Vein endothelial cell (primary cell): ENCODE results near the gene C16orf54. TPM values are rescaled to one million over a fixed set of nuclear protein-coding genes. Genes with fewer than 3 reads are reported as not detected.

Source experiments
- total RNA-seq: library from RNA; depleted of rRNA; stranded (reverse); fragments of >200 nt; gene quantifications from 2 replicates; pipeline ENCODE4 v1.2.3, GENCODE V29; 2012

C16orf54 gene, protein sequence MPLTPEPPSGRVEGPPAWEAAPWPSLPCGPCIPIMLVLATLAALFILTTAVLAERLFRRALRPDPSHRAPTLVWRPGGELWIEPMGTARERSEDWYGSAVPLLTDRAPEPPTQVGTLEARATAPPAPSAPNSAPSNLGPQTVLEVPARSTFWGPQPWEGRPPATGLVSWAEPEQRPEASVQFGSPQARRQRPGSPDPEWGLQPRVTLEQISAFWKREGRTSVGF
- total RNA-seq, result not detected in 2 replicates

DNA sequence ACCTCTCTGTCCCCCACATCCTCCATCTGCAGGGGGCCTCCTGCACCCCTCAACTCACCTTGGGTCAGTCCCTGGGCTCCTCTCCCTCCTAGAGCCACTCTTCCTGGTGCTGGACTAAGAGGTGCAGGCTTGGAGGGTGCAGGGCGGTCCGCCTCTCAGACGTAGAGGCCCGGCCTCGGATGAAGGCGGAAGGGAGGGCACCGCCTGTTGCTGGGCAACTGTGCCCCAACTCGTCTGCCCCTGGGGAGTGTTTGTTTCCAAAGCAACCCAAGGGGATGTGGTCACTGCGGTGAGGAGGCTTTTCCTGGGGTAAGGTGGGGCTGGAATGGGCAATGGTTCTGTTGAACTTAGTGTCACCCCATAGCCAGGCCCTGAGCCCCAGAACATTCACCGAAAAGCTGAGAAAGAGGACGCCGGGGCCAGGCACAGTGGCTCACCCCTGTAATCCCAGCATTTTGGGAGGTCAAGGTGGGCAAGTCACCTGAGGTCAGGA, at the start of gene C16orf54:
C16orf54 (minus strand) TSS at position 138 of the 493 bp plus-strand sequence. CDS start 1,039 bp downstream, outside the sequence.

DNA sequence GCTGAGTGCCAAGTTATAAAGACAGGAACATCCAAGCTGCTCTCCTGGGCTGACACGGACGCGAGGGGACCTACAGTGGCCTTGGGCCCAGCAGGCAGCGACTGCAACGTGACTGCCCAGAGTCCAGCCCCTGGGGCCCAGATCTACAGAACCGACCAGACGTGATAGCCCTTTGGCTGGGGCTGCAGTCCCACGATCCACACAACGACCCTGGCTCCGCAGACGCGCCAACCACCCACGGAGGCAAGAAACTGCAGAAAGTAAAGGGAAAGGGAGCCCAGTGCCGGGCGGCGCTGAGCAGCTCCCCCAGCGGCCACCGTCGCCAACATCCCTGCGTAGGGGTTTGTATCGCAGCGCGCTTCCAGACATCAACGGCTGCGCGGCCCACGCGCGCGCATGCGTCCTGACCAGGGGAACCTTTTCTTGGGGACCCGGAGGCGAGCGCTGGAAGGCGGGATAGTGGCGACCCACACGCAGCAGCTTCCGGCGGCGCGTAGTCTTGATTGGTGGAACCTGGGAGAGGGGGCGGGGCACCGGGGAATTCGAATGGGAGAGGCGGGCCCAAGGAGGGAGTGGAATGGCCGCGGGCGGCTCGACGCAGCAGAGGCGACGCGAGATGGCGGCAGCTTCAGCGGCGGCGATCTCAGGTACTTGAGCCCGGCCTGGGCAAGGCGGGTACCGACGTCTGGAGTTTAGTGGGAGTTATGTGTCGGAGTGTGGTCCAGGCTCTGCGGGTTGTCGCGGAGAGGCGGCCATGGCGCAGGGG, 44.6 kb upstream of the C16orf54 start, which contains the start of gene KIF22:
KIF22 (plus strand) TSS at position 569 of the 766 bp plus-strand sequence; CDS start at position 578, 9 bp downstream.

GRCh38 chr16:29777576-29778350, 32.0 kb upstream of the C16orf54 start, which contains the start of gene ZG16:
Gene ZG16, plus strand, starts transcription at chr16:29778256. Its CDS starts 1,011 bp downstream, at chr16:29779267.

Other genes with a start within 250 kb of the C16orf54 start
- 22.3 and 31.7 TPM in 2 replicates for gene NPIPB12, start 239.6 kb downstream of the C16orf54 start, total RNA-seq
- not detected in 2 replicates for gene SPN, start 82.7 kb downstream of the C16orf54 start, total RNA-seq
- 0.10 TPM in 1 of 2 replicates, not detected in the other for gene QPRT, start 66.8 kb downstream of the C16orf54 start, total RNA-seq
- not detected in 2 replicates for gene ZG16, start 32.3 kb upstream of the C16orf54 start, total RNA-seq
- 39.2 and 48.9 TPM in 2 replicates for gene KIF22, start 44.8 kb upstream of the C16orf54 start, total RNA-seq
- gene MAZ, start 60.5 kb upstream of the C16orf54 start, total RNA-seq, result 178 and 253 TPM in 2 replicates
- 0.19 and 0.65 TPM in 2 replicates for gene PRRT2, start 66.2 kb upstream of the C16orf54 start, total RNA-seq
- 22.5 and 23.7 TPM in 2 replicates for gene PAGR1, start 70.2 kb upstream of the C16orf54 start, total RNA-seq
- 186 and 227 TPM in 2 replicates for gene MVP, start 74.5 kb upstream of the C16orf54 start, total RNA-seq
- gene CDIPT, start 117.2 kb upstream of the C16orf54 start, total RNA-seq, result 80.7 and 87.2 TPM in 2 replicates
- gene SEZ6L2, start 153.6 kb upstream of the C16orf54 start, total RNA-seq, result 0.67 and 1.6 TPM in 2 replicates
- 0.33 and 0.48 TPM in 2 replicates for gene ASPHD1, start 154.5 kb upstream of the C16orf54 start, total RNA-seq
- gene KCTD13, start 180.2 kb upstream of the C16orf54 start, total RNA-seq, result 14.7 and 17.0 TPM in 2 replicates
- 74.7 and 91.1 TPM in 2 replicates for gene TMEM219, start 216.1 kb upstream of the C16orf54 start, total RNA-seq
- 115 and 128 TPM in 2 replicates for gene TAOK2, start 227.9 kb upstream of the C16orf54 start, total RNA-seq
- gene HIRIP3, start 249.6 kb upstream of the C16orf54 start, total RNA-seq, result 3.9 and 4.4 TPM in 2 replicates